RWPE2 (cell line): Measurements from ENCODE around the gene ITFG2.

Experiments
- ATAC-seq: fragments of 200-7000 bp; cut with Tn5 transposase; 3 replicates; pipeline ENCODE4 v1.9.1; 2021; ENCODE audit warnings: low read depth
- DNase-seq: peaks from one replicate; pipeline ENCODE4 v3.0.0-alpha.2; 2020; ENCODE audit warnings: low spot score
- H3K27ac ChIP-seq: fragments of 450-650 bp; 2 replicates; pipeline ENCODE4 v1.5.1; 2017; ENCODE audit warnings: mild to moderate bottlenecking; ENCODE audit not compliant: poor library complexity, severe bottlenecking
- H3K27me3 ChIP-seq: fragments of 250-450 bp; sonication (Bioruptor Pico); 2 replicates; pipeline ENCODE4 v1.5.1; 2021; ENCODE audit warnings: mild to moderate bottlenecking, moderate library complexity; ENCODE audit not compliant: insufficient read depth, poor library complexity, severe bottlenecking
- H3K36me3 ChIP-seq: fragments of 250-450 bp; sonication (Bioruptor Pico); 2 replicates; pipeline ENCODE4 v1.5.1; 2020; ENCODE audit warnings: low read depth, mild to moderate bottlenecking, moderate library complexity
- H3K4me1 ChIP-seq: fragments of 250-450 bp; sonication (Bioruptor Pico); 2 replicates; pipeline ENCODE4 v1.5.1; 2021; ENCODE audit warnings: mild to moderate bottlenecking, moderate library complexity; ENCODE audit not compliant: insufficient read depth, poor library complexity, severe bottlenecking
- H3K4me3 ChIP-seq: fragments of 250-450 bp; sonication (Bioruptor Pico); 2 replicates; pipeline ENCODE4 v1.5.1; 2021; ENCODE audit warnings: mild to moderate bottlenecking, moderate library complexity; ENCODE audit not compliant: severe bottlenecking
- H3K9me3 ChIP-seq: fragments of 250-450 bp; sonication (Bioruptor Pico); 2 replicates; pipeline ENCODE4 v1.5.1; 2021; ENCODE audit warnings: mild to moderate bottlenecking, moderate library complexity; ENCODE audit not compliant: severe bottlenecking
- CTCF ChIP-seq: fragments of 450-650 bp; IDR thresholded peaks from one replicate; pipeline ENCODE4 v1.5.1; 2017; ENCODE audit warnings: mild to moderate bottlenecking, moderate library complexity; ENCODE audit not compliant: poor library complexity, severe bottlenecking

ITFG2 gene

GRCh38 chr12:2791089-2791488, 21.4 kb upstream of the ITFG2 start:
- no peak overlapping the region for H3K27ac ChIP-seq
- H3K4me1 ChIP-seq, result no peaks in the 10 kb centered on the region
- H3K4me3 ChIP-seq, result no peak overlapping the region
- H3K27me3 ChIP-seq, result peaks cover under 1% of the 10 kb centered on the region
- peak; percentile 27 for DNase-seq
- peaks cover 1% of the 10 kb centered on the region; the same call in 1 of the 2 replicates for H3K36me3 ChIP-seq
- no peaks in the 10 kb centered on the region for H3K9me3 ChIP-seq
- ATAC-seq, result no peak
- TF ChIP-seq CTCF, result no peak

GRCh38 chr12:2792671-2793500, 19.6 kb upstream of the ITFG2 start:
- Histone ChIP-seq H3K27me3 (no peaks in the 10 kb centered on the region), H3K36me3 (peaks cover 19% of the 10 kb centered on the region), H3K27ac (no peak overlapping the region), H3K4me1 (peaks cover 6% of the 10 kb centered on the region), H3K4me3 (no peak overlapping the region), H3K9me3 (no peaks in the 10 kb centered on the region)
- no peak for TF ChIP-seq CTCF
- DNase-seq, result peak; percentile 50
- no peak for ATAC-seq

DNA sequence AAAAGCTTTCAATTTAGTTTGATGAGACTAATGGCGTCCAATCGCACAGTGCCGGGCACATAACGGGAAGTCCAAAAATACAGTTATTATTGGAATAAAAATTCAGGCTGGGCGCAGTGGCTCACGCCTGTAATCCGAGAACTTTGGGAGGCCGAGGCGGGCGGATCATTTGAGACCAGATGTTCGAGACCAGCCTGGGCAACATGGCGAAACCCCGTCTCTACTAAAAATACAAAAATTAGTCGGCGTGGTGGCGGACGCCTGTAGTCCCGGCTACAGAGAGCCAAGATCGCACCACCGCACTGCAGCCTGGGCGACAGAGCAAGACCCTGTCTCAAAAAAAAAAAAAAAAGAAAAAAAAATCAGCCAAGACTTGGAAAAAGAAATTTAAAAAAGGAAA, 18.9 kb upstream of the ITFG2 start:
- DNase-seq (peak; percentile 28), ATAC-seq (no peak)
- no peak for TF ChIP-seq CTCF
- Histone ChIP-seq H3K4me3 (no peak overlapping the region), H3K4me1 (peaks cover 6% of the 10 kb centered on the region), H3K27ac (no peak overlapping the region), H3K27me3 (no peaks in the 10 kb centered on the region), H3K9me3 (no peaks in the 10 kb centered on the region), H3K36me3 (peaks cover 26% of the 10 kb centered on the region)

GRCh38 chr12:2794191-2794735, 18.2 kb upstream of the ITFG2 start:
- H3K27ac ChIP-seq, result peak overlapping the region; percentile 53
- peaks cover 6% of the 10 kb centered on the region for H3K4me1 ChIP-seq
- no peak for TF ChIP-seq CTCF
- DNase-seq (no peak), ATAC-seq (peak; percentile 10; the same call in 2 of the 3 replicates)
- peaks cover 33% of the 10 kb centered on the region for H3K36me3 ChIP-seq
- peak overlapping the region; percentile 96 for H3K4me3 ChIP-seq
- no peaks in the 10 kb centered on the region for H3K27me3 ChIP-seq
- H3K9me3 ChIP-seq, result no peaks in the 10 kb centered on the region
